WERI-Rb-1 (cell line): ENCODE results near the gene STK11.

Source experiments
- DNase-seq: peaks from one replicate; pipeline ENCODE4 v3.0.0-alpha.2; 2020
- H3K27ac ChIP-seq: fragments of 250-450 bp; sonication (Bioruptor Pico); 2 replicates; pipeline ENCODE4 v1.5.1; 2020; ENCODE audit warnings: mild to moderate bottlenecking, moderate library complexity
- H3K27me3 ChIP-seq: fragments of 250-450 bp; sonication (Bioruptor Pico); 2 replicates; pipeline ENCODE4 v1.5.1; 2021; ENCODE audit warnings: mild to moderate bottlenecking, low read depth, moderate library complexity; ENCODE audit not compliant: insufficient read depth, severe bottlenecking
- H3K36me3 ChIP-seq: fragments of 250-450 bp; sonication (Bioruptor Pico); 2 replicates; pipeline ENCODE4 v1.5.1; 2020; ENCODE audit warnings: mild to moderate bottlenecking, moderate library complexity
- H3K4me3 ChIP-seq: 2 replicates; pipeline ENCODE4 v1.5.1; 2011; ENCODE audit warnings: low read depth, mild to moderate bottlenecking, control low read depth, low read length
- H3K9me3 ChIP-seq: fragments of 250-450 bp; sonication (Bioruptor Pico); 2 replicates; pipeline ENCODE4 v1.5.1; 2021; ENCODE audit warnings: mild to moderate bottlenecking, moderate library complexity; ENCODE audit not compliant: severe bottlenecking
- TF ChIP-seq, protein P1 (sequence below): IDR thresholded peaks from 2 replicates; pipeline ENCODE4 v1.5.1; 2011; ENCODE audit warnings: low read depth, mild to moderate bottlenecking, control low read depth, inconsistent platforms, low read length

STK11 gene

DNA sequence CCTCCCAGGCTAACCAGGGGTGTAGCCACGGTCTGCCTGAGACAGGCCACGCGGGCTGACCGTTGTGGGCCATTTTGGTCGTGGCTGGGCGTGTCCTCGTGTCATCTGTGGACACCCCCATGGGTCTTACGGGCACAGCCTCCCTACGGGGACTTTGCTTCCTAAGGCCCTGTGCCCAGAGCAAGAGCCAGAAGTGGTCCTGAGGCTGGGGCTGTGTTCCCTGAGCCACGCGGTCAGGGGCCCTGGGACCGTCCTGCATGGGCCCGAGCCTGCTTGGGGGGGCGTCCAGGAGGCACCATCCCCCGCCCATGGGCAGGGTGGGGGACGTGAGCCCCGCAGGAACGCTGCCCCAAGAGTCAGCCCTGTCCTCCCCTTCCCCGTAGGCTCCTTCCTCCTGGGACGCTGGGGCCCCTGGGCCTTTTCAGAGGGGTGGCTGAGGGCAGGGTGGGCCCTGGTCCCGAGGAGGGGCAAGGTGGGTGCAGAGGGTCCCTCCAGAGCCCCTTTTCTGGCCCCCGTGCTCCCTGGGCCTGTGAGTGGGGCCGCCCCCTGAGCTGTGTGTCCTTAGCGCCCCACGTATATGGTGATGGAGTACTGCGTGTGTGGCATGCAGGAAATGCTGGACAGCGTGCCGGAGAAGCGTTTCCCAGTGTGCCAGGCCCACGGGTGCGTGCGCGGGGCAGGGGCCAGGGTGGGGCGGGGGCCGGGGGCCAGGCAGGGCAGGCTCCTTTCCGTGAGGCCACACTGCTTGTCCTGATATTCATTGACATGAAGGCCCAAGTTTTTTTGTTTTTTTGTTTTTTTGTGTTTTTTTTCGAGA, 13.4 kb downstream of the STK11 start:
- DNase-seq = no peak
- H3K4me3 ChIP-seq = no peak overlapping the region
- no peak overlapping the region for H3K27ac ChIP-seq
- TF ChIP-seq, protein P1, sequence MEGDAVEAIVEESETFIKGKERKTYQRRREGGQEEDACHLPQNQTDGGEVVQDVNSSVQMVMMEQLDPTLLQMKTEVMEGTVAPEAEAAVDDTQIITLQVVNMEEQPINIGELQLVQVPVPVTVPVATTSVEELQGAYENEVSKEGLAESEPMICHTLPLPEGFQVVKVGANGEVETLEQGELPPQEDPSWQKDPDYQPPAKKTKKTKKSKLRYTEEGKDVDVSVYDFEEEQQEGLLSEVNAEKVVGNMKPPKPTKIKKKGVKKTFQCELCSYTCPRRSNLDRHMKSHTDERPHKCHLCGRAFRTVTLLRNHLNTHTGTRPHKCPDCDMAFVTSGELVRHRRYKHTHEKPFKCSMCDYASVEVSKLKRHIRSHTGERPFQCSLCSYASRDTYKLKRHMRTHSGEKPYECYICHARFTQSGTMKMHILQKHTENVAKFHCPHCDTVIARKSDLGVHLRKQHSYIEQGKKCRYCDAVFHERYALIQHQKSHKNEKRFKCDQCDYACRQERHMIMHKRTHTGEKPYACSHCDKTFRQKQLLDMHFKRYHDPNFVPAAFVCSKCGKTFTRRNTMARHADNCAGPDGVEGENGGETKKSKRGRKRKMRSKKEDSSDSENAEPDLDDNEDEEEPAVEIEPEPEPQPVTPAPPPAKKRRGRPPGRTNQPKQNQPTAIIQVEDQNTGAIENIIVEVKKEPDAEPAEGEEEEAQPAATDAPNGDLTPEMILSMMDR = no peak
- no peaks in the 10 kb centered on the region for H3K27me3 ChIP-seq
- peaks cover 52% of the 10 kb centered on the region for H3K36me3 ChIP-seq
- no peaks in the 10 kb centered on the region for H3K9me3 ChIP-seq

DNA sequence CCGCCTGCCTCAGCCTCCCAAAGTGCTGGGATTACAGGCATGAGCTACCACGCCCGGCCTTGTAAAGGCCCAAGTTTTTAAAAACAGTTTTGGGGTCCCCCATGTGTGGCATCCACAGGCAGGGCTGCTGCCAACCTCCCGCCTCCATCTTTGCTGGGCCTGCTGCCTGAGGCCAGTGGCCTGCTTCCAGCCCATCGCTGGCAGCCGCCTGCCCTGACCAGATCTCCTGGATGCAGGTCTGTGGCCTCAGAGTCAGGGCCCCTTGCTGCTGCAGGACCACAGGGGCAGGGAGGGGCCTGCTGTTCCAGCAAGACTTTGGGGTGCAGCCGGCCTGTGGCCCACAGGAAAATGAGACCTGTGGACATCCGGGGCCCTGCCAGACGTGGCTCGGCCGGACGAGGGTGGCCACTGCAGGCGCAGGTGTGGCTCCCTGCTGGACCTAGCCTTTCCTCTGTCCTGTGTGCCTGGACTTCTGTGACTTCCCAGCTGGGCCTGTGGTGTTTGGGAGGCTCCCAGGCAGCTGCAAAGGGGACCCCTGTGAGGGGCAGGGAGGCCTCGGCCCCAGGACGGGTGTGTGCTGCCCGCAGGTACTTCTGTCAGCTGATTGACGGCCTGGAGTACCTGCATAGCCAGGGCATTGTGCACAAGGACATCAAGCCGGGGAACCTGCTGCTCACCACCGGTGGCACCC, 14.4 kb downstream of the STK11 start:
- peak overlapping the region; percentile 52; the same call in 1 of the 2 replicates for H3K27ac ChIP-seq
- H3K9me3 ChIP-seq = no peaks in the 10 kb centered on the region
- no peaks in the 10 kb centered on the region for H3K27me3 ChIP-seq
- H3K36me3 ChIP-seq = peaks cover 55% of the 10 kb centered on the region
- no peak for DNase-seq
- TF ChIP-seq, protein P1 = no peak
- no peak overlapping the region for H3K4me3 ChIP-seq

DNA sequence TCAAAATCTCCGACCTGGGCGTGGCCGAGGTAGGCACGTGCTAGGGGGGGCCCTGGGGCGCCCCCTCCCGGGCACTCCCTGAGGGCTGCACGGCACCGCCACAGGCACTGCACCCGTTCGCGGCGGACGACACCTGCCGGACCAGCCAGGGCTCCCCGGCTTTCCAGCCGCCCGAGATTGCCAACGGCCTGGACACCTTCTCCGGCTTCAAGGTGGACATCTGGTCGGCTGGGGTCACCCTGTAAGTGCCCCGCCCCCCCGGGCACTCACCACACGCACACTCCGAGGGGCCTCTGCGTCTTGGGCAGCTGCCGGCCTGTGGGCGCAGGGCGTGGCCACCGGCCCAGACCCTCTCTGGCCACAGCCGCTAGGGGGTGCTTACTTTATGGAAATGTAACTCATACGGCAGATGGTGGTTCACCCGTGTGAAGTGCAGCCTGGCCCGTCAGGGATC, 14.9 kb downstream of the STK11 start:
- no peaks in the 10 kb centered on the region for H3K27me3 ChIP-seq
- no peaks in the 10 kb centered on the region for H3K9me3 ChIP-seq
- TF ChIP-seq, protein P1 = peak; percentile 84
- H3K27ac ChIP-seq = peak overlapping the region; percentile 52
- no peak overlapping the region for H3K4me3 ChIP-seq
- peaks cover 56% of the 10 kb centered on the region for H3K36me3 ChIP-seq
- DNase-seq = peak; percentile 90

DNA sequence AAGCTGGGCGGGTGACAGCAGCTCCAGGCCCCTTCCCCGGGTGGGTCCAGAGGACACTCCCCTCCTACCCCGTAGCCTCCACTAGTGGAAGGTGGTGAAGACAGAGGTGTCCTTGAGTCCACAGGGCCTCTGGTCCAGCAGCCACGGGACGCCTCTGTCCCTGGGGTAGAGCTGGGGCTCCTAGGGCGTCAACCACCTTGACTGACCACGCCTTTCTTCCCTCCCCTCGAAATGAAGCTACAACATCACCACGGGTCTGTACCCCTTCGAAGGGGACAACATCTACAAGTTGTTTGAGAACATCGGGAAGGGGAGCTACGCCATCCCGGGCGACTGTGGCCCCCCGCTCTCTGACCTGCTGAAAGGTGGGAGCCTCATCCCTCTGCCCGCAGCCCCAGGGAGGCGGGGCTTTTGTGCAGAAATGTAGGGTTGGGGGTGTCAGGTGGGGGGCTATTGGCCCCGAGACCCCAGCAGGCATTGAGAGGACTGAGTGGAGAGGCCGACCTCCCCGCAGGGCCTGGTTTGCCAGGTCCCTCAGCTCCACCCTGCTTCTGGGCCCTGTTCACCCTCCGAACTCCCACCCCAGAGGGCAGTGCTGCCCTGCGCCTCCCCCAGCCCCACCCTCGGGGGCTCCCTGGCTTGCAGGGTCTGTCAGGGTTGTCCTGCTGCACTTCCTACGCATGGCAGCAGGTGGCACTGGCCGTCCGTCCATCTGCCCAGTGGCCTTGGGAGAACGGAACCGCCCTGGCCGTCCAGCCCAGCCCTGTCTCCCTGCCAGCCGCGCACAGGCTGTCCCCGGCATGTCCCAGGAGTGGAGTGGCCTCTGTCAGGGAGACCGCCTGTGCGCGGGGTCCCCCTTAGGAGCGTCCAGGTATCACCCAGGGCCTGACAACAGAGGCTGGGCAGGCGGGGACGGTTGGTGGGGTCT, 15.7 kb downstream of the STK11 start:
- no peaks in the 10 kb centered on the region for H3K27me3 ChIP-seq
- H3K4me3 ChIP-seq = no peak overlapping the region
- H3K9me3 ChIP-seq = no peaks in the 10 kb centered on the region
- TF ChIP-seq, protein P1 = peak; percentile 92
- peaks cover 64% of the 10 kb centered on the region for H3K36me3 ChIP-seq
- peak; percentile 78 for DNase-seq
- H3K27ac ChIP-seq = peak overlapping the region; percentile 52

DNA sequence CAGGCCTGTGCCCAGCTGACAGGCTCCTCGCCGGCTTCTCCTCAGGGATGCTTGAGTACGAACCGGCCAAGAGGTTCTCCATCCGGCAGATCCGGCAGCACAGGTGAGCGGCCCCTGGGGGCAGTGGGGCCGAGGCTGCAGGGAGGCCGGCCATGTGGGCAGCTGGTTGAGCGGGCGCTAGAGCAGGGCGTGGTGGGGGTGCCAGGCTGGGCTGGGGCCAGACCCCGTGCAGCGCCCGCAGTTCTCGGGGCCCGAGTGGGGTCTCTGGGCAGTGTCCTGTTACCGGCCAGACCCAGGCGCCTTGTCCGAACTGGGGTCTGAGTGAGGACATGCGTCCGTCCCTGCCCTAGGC, 16.3 kb downstream of the STK11 start:
- Histone ChIP-seq H3K4me3 (no peak overlapping the region), H3K27ac (peak overlapping the region; percentile 52), H3K36me3 (peaks cover 68% of the 10 kb centered on the region), H3K27me3 (no peaks in the 10 kb centered on the region), H3K9me3 (no peaks in the 10 kb centered on the region)
- TF ChIP-seq, protein P1 = no peak
- DNase-seq = no peak
